GM12892 (cell line): ENCODE results near the gene DPYD.

ENCODE experiments used
- POLR2A ChIP-seq: IDR thresholded peaks from 2 replicates; pipeline ENCODE4 v1.6.1; 2011; ENCODE audit warnings: low read depth, low read length, control low read depth
- POLR2AphosphoS5 ChIP-seq: IDR thresholded peaks from 2 replicates; pipeline ENCODE4 v1.6.1; 2011; ENCODE audit warnings: low read depth, low read length, control low read depth
- TAF1 ChIP-seq: IDR thresholded peaks from 2 replicates; pipeline ENCODE4 v1.6.1; 2011; ENCODE audit warnings: low read depth, mild to moderate bottlenecking, control low read depth, low read length, borderline replicate concordance

DNA sequence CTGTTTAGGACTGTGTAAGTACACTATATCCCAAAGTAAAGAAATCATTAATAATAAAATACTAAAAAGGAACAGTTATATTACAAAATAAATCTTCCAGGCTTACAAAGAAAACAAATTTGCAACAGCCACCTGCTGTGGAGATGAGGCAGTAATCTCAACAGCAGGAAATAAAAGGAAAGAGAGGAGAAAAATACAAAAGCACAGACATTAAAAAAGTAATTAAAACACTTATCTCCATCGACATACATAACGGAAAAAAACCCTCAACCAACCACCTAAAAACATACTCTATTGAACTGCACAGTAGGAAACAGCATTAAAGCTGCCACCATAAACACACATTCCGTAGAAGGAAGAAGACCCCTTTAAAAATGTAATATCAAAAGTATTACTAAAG, 317.6 kb downstream of the DPYD start:
- TF ChIP-seq POLR2AphosphoS5 (no peak), POLR2A (no peak), TAF1 (no peak)
